Gastroesophageal sphincter (tissue), 4 donors: ENCODE results near the gene JAK2. TPM values are rescaled to one million over a fixed set of nuclear protein-coding genes. Genes with fewer than 3 reads are reported as not detected.
"Not testable (repeated sequence)": the region's sequence is repeated elsewhere in the genome, so short reads cannot be mapped to it uniquely, and the experiment has no call there.

Source experiments
- ATAC-seq: fragments of 150-250 bp; one replicate; pipeline ENCODE4 v1.9.1; 2016; ENCODE audit warnings: mild to moderate bottlenecking, moderate library complexity
- H3K27ac ChIP-seq, 4 donors: fragments of 200-600 bp; sonication (generic) in 3 of 4; 1 replicate in 3 of 4; 2 replicates in 1 of 4; pipeline ENCODE4 v1.5.1; 2016 to 2019
- H3K27me3 ChIP-seq: fragments of 200-600 bp; sonication (generic); one replicate; pipeline ENCODE4 v1.5.1; 2019
- H3K36me3 ChIP-seq, 2 donors: fragments of 200-600 bp; sonication (generic); one replicate each; pipeline ENCODE4 v1.5.1; 2019; ENCODE audit warnings: control low read depth in 1 of 2
- H3K4me1 ChIP-seq, 3 donors: fragments of 200-600 bp; sonication (generic); 1 replicate in 2 of 3; 2 replicates in 1 of 3; pipeline ENCODE4 v1.5.1; 2016 to 2019; ENCODE audit warnings: control low read depth in 2 of 3
- H3K4me3 ChIP-seq, 2 donors: fragments of 200-600 bp; sonication (generic); one replicate each; pipeline ENCODE4 v1.5.1; 2019; ENCODE audit warnings: mild to moderate bottlenecking in 1 of 2, moderate library complexity in 1 of 2
- H3K9me3 ChIP-seq, 3 donors: fragments of 200-600 bp; sonication (generic); one replicate each; pipeline ENCODE4 v1.5.1; 2017 to 2019; ENCODE audit warnings: control low read depth in 2 of 3
- EP300 ChIP-seq: sonication (generic); formaldehyde crosslinking; IDR thresholded peaks from one replicate; pipeline ENCODE4 v1.6.1; 2017; ENCODE audit warnings: antibody characterized with exemption, mild to moderate bottlenecking
- POLR2A ChIP-seq, 2 donors: fragments of 450-650 bp; IDR thresholded peaks; one replicate each; pipeline ENCODE4 v1.6.1; 2017; ENCODE audit warnings: antibody characterized with exemption in 2 of 2, mild to moderate bottlenecking in 2 of 2, moderate library complexity in 1 of 2
- POLR2AphosphoS5 ChIP-seq: sonication (generic); formaldehyde crosslinking; IDR thresholded peaks from one replicate; pipeline ENCODE4 v1.6.1; 2017; ENCODE audit warnings: antibody characterized with exemption
- WGBS, 2 donors: methylation state at CpG; one replicate each; pipeline ENCODE4 v1.1.5; 2018; ENCODE audit warnings: low coverage in 1 of 2; 5-methylcytosine and 5-hydroxymethylcytosine counted together
- total RNA-seq, 4 donors: library from RNA; depleted of rRNA; stranded (reverse); fragments of >200 nt; gene quantifications; one replicate each; pipeline ENCODE4 v1.1.0, GENCODE V29; 2016
- TF ChIP-seq, protein P1 (sequence below), 4 experiments: fragments of 200-600 bp in 2 of 4; fragments of 450-650 bp in 2 of 4; sonication (generic) in 1 of 4; IDR thresholded peaks; one replicate each; pipeline ENCODE4 v1.5.1; 2017 to 2019; ENCODE audit warnings: antibody characterized with exemption in 4 of 4, mild to moderate bottlenecking in 2 of 4, moderate library complexity in 2 of 4

The JAK2 gene
- total RNA-seq, 4 donors from 2014 or later, result 29.9 to 45.5 (median 35.8) TPM

DNA sequence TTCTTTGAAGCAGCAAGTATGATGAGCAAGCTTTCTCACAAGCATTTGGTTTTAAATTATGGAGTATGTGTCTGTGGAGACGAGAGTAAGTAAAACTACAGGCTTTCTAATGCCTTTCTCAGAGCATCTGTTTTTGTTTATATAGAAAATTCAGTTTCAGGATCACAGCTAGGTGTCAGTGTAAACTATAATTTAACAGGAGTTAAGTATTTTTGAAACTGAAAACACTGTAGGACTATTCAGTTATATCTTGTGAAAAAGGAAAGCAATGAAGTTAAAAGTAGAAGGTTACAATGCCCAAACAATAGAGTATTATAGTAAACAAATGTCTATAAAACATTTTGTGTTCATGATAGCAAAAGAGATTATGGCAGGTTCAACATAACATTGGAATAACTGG, 88.6 kb downstream of the JAK2 start:
- no peak overlapping the region for H3K27ac ChIP-seq
- H3K4me3 ChIP-seq, result no peak overlapping the region
- WGBS, 2 donors, result 67 to 100% methylated on average over 1 of the region's 1 CpG
- no peaks in the 10 kb centered on the region for H3K9me3 ChIP-seq
- no peaks in the 10 kb centered on the region for H3K4me1 ChIP-seq
- ATAC-seq, result no peak
- TF ChIP-seq POLR2A (IDR thresholded peaks at IDR 0.05), result no peak
- TF ChIP-seq EP300, result no peak
- no peak for TF ChIP-seq POLR2AphosphoS5
- TF ChIP-seq, protein P1, sequence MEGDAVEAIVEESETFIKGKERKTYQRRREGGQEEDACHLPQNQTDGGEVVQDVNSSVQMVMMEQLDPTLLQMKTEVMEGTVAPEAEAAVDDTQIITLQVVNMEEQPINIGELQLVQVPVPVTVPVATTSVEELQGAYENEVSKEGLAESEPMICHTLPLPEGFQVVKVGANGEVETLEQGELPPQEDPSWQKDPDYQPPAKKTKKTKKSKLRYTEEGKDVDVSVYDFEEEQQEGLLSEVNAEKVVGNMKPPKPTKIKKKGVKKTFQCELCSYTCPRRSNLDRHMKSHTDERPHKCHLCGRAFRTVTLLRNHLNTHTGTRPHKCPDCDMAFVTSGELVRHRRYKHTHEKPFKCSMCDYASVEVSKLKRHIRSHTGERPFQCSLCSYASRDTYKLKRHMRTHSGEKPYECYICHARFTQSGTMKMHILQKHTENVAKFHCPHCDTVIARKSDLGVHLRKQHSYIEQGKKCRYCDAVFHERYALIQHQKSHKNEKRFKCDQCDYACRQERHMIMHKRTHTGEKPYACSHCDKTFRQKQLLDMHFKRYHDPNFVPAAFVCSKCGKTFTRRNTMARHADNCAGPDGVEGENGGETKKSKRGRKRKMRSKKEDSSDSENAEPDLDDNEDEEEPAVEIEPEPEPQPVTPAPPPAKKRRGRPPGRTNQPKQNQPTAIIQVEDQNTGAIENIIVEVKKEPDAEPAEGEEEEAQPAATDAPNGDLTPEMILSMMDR (IDR thresholded peaks at IDR 0.05), result no peak
- H3K27me3 ChIP-seq, result no peaks in the 10 kb centered on the region
- H3K36me3 ChIP-seq, result peaks cover 0 to 75% of the 10 kb centered on the region in 2 donors

DNA sequence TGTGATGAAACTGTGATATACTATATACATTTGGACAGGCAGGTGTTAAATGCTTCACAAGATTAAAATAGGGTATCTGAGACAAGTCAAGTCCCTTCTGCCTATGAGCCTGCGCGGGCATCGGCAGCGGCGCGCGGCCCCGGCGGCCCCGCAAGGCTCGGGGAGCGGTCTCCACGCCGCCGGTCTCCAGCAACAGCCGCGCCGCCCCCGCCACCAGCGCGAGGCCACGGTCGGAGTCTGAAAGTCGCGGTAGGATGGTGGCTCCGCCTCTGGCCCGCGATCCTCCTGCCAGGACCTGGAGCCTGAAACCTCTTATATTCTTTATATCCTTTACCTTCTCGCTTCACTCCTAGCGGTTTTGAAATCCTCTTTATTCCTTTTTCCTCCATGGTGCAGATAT, 100.9 kb downstream of the JAK2 start:
- TF ChIP-seq, protein P1 (IDR thresholded peaks at IDR 0.05), result no peak
- TF ChIP-seq EP300, result no peak
- no peak for TF ChIP-seq POLR2A (IDR thresholded peaks at IDR 0.05)
- TF ChIP-seq POLR2AphosphoS5, result no peak
- H3K4me1 ChIP-seq, result no peaks in the 10 kb centered on the region
- no peaks in the 10 kb centered on the region for H3K27me3 ChIP-seq
- no peak overlapping the region for H3K27ac ChIP-seq
- no peaks in the 10 kb centered on the region for H3K9me3 ChIP-seq
- H3K4me3 ChIP-seq, result no peak overlapping the region
- peaks cover 0 to 67% of the 10 kb centered on the region in 2 donors for H3K36me3 ChIP-seq
- no peak for ATAC-seq
- WGBS, 2 donors, result 46 to 63% methylated on average over 3 to 4 of the region's 30 CpGs

DNA sequence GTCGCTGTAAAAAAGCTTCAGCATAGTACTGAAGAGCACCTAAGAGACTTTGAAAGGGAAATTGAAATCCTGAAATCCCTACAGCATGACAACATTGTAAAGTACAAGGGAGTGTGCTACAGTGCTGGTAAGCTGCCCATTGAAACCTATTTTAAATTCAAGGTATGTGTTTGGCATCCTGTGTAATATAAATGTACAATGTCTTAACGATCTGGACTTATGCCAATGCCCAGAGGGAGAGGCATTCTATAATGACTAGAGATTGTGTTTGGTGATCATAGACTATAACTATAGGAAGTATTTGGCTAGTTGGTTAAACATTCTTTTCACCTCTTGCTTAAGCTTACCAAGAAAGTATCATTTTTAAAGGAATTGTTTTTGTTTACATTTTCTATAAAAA, 104.7 kb downstream of the JAK2 start:
- no peak for ATAC-seq
- Histone ChIP-seq H3K27ac (no peak overlapping the region), H3K36me3 (peaks cover 0 to 38% of the 10 kb centered on the region in 2 donors), H3K4me1 (no peaks in the 10 kb centered on the region), H3K27me3 (no peaks in the 10 kb centered on the region), H3K9me3 (no peaks in the 10 kb centered on the region), H3K4me3 (no peak overlapping the region)
- WGBS, 2 donors, result 62 to 82% methylated on average over 2 of the region's 2 CpGs
- TF ChIP-seq POLR2A (IDR thresholded peaks at IDR 0.05) (no peak), POLR2AphosphoS5 (no peak), EP300 (no peak)
- TF ChIP-seq, protein P1 (IDR thresholded peaks at IDR 0.05), result no peak

DNA sequence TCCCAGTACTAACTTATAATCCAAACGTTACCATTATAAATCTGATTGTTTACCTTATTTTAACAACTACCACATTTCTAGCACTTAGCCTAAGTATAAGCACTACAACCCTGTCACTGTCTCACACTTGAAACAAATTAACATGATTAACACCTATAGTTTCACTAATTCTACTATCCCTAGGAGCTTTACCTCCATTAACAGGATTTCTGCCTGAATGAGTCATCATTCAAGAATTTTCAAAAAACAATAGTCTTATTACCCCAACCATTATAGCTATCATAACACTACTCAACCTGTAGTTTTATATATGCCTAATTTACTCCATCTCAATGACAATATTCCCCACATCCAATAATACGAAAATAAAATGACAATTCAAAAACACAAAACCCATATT, 110.7 kb downstream of the JAK2 start:
- H3K4me1 ChIP-seq, result no peaks in the 10 kb centered on the region

DNA sequence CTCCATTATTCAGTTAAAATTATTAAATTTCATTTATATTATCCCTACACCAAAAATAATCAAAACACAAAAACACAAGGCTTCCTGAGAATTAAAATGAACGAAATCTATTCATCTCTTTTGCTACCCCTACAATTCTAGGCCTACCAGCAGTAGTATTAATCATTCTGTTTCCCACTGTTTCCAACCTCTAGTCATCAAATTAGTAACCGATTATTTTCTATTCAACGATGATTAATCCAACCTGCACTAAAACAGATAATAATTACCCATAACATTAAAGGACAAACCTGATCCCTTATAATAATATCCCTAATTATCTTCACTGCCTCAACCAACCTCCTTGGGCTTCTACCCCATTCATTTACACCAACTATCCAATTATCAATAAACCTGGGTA, 114.4 kb downstream of the JAK2 start:
- H3K27ac ChIP-seq, result no peak overlapping the region
- no peaks in the 10 kb centered on the region for H3K27me3 ChIP-seq
- H3K9me3 ChIP-seq, result no peaks in the 10 kb centered on the region
- no peak for ATAC-seq
- H3K36me3 ChIP-seq, result no peaks in the 10 kb centered on the region
- no peaks in the 10 kb centered on the region for H3K4me1 ChIP-seq
- TF ChIP-seq, protein P1 (IDR thresholded peaks at IDR 0.05), result no peak
- WGBS, 2 donors, result 80 to 91% methylated on average over 3 of the region's 3 CpGs
- H3K4me3 ChIP-seq, result no peak overlapping the region

More for the DNA sequence above, 110.7 kb downstream of the JAK2 start:
- Histone ChIP-seq H3K27me3 (no peaks in the 10 kb centered on the region), H3K36me3 (no peaks in the 10 kb centered on the region), H3K9me3 (no peaks in the 10 kb centered on the region), H3K27ac (no peak overlapping the region), H3K4me3 (no peak overlapping the region)
- 86 to 96% methylated on average over 2 of the region's 2 CpGs for WGBS, 2 donors
- TF ChIP-seq POLR2A (IDR thresholded peaks at IDR 0.05), result no peak
- no peak for TF ChIP-seq EP300
- TF ChIP-seq, protein P1 (IDR thresholded peaks at IDR 0.05), result no peak
- TF ChIP-seq POLR2AphosphoS5, result no peak
- no peak for ATAC-seq

DNA sequence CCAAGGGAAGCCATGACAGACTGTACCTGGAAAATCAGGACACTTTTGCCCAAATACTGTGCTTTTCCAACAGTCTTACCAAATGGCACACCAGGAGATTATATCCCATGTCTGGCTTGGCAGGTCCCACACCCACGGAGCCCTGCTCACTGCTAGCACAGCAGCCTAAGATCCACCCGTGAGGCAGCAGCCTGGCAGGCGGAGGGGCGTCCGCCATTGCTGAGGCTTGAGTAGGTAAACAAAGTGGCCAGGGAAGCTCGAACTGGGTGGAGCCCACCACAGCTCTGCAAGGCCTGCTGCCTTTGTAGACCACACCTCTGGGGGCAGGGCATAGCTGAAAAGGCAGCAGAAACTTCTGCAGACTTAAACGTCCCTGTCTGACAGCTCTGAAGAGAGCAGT, 116.1 kb downstream of the JAK2 start:
- ATAC-seq, H3K4me1 ChIP-seq, H3K27ac ChIP-seq, H3K9me3 ChIP-seq, H3K4me3 ChIP-seq, H3K27me3 ChIP-seq, H3K36me3 ChIP-seq: not testable (repeated sequence)
- no CpG with 5 or more reads among the region's 7 CpGs for WGBS, 2 donors

DNA sequence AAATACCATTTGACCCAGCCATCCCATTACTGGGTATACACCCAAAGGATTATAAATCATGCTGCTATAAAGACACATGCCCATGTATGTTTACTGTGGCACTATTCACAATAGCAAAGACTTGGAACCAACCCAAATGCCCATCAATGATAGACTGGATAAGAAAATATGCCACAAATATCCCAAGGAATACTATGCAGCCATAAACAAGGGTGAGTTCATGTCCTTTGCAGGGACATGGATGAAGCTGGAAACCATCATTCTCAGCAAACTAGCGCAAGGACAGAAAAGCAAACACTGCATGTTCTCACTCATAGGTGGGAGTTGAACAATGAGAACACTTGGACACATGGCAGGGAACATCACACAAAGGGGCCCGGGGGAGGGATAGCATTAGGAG, 121.4 kb downstream of the JAK2 start:
- ATAC-seq, H3K4me3 ChIP-seq, H3K27me3 ChIP-seq, H3K36me3 ChIP-seq, H3K4me1 ChIP-seq, H3K27ac ChIP-seq: not testable (repeated sequence)
- H3K9me3 ChIP-seq, result peaks cover 0 to 17% (median 0%) of the 10 kb centered on the region in 3 donors
- WGBS, 2 donors, result 100% methylated on average over 2 of the region's 2 CpGs
